NT2/D1 (cell line): ENCODE results near the gene OR2T8.

ENCODE experiments used
- SUZ12 ChIP-seq: IDR thresholded peaks from 2 replicates; pipeline ENCODE4 v1.6.1; 2011; ENCODE audit not compliant: insufficient read length, insufficient read depth; ENCODE audit errors: extremely low read depth
- YY1 ChIP-seq: IDR thresholded peaks from 2 replicates; pipeline ENCODE4 v1.6.1; 2011; ENCODE audit not compliant: insufficient read length, insufficient read depth

GRCh38 chr1:247966532-247967204 lies 46.6 kb downstream of the OR2T8 start:
- TF ChIP-seq SUZ12 (no peak), YY1 (no peak)
